HepG2 (cell line): Measurements from ENCODE around the gene CDCP2. TPM values are rescaled to one million over a fixed set of nuclear protein-coding genes. Genes with fewer than 3 reads are reported as not detected.

ENCODE experiments used
- ATAC-seq: fragments of 200-7000 bp; cut with Tn5 transposase; 3 replicates; pipeline ENCODE4 v1.9.1; 2020; ENCODE audit warnings: mild to moderate bottlenecking, moderate library complexity
- BruUV-seq: library from RNA; stranded (reverse); fragments of 400-500 nt; replicated peaks from 2 replicates; lab custom pipeline; 2021; lab: Mats Ljungman, UMichigan
- CTCF ChIA-PET: fragments of 300-600 bp; formaldehyde crosslinking; extraction: SDS; loops from one replicate; lab custom pipeline; 2021; ENCODE audit warnings: low total read pairs, inconsistent platforms, low intra/inter-chr PET ratio; lab: Yijun Ruan, JAX
- POLR2A ChIA-PET: fragments of 350-600 bp; sonication (Branson Sonifier 250); formaldehyde crosslinking; loops from one replicate; lab custom pipeline; 2020; ENCODE audit warnings: antibody characterized with exemption, inconsistent platforms; lab: Yijun Ruan, JAX
- DNase-seq: peaks from one replicate; pipeline ENCODE4 v3.0.0-alpha.2; 2015; ENCODE audit warnings: low spot score
- FAIRE-seq: peaks from 3 replicates; lab custom pipeline; 2011; peaks lifted over from hg19 to GRCh38; lab: Jason Lieb, UNC
- H2AFZ ChIP-seq: one replicate; pipeline ENCODE4 v1.6.1; 2011; ENCODE audit warnings: low read length, inconsistent platforms
- H3K27ac ChIP-seq: fragments of 300-600 bp; 3 replicates; pipeline ENCODE4 v1.8.0; 2011; ENCODE audit warnings: mixed run types, mild to moderate bottlenecking, mixed read lengths, low read length, inconsistent platforms; ENCODE audit not compliant: insufficient read depth; ENCODE audit errors: extremely low read length
- H3K27me3 ChIP-seq, 2 experiments: fragments of 200-600 bp in 1 of 2; 2 replicates in 1 of 2; 3 replicates in 1 of 2; pipeline versions ENCODE4 v1.6.0 to v1.8.0; 2011; ENCODE audit warnings: low read length in 2 of 2, mild to moderate bottlenecking in 2 of 2, moderate library complexity in 2 of 2, inconsistent platforms in 1 of 2; ENCODE audit not compliant: insufficient read depth in 2 of 2, control insufficient read depth in 1 of 2
- H3K36me3 ChIP-seq, 2 experiments: fragments of 200-600 bp in 1 of 2; replicated peaks in 1 of 2; 2 replicates in 1 of 2; 3 replicates in 1 of 2; pipeline versions ENCODE4 v1.5.1 to v1.8.0; 2011; ENCODE audit warnings: low read length in 2 of 2, inconsistent platforms in 1 of 2; ENCODE audit not compliant: insufficient read depth in 2 of 2, control insufficient read depth in 1 of 2
- H3K4me1 ChIP-seq: 2 replicates; pipeline ENCODE4 v1.5.1; 2012; ENCODE audit warnings: low read length, inconsistent platforms; ENCODE audit not compliant: insufficient read depth
- H3K4me2 ChIP-seq: 2 replicates; pipeline ENCODE4 v1.6.0; 2011; ENCODE audit warnings: low read depth, low read length, inconsistent platforms
- H3K4me3 ChIP-seq, 3 experiments: fragments of 200-600 bp in 1 of 3; sonication (generic), shearing (Covaris generic) in 1 of 3; replicated peaks in 1 of 3; 2 replicates each; pipeline ENCODE4 v1.5.1; 2011 to 2016; ENCODE audit warnings: low read length in 3 of 3, inconsistent platforms in 2 of 3, low read depth in 2 of 3, mild to moderate bottlenecking in 2 of 3, control low read depth in 1 of 3, mixed read lengths in 1 of 3; ENCODE audit not compliant: insufficient read depth in 1 of 3
- H3K79me2 ChIP-seq: one replicate; pipeline ENCODE4 v1.6.1; 2011; ENCODE audit warnings: low read length, inconsistent platforms; ENCODE audit not compliant: insufficient read depth
- H3K9ac ChIP-seq: 2 replicates; pipeline ENCODE4 v1.6.0; 2011; ENCODE audit warnings: mild to moderate bottlenecking, low read depth, low read length, inconsistent platforms; ENCODE audit not compliant: insufficient read depth
- H3K9me3 ChIP-seq: 2 replicates; pipeline ENCODE4 v1.5.1; 2012; ENCODE audit warnings: mild to moderate bottlenecking, low read length
- H4K20me1 ChIP-seq: 2 replicates; pipeline ENCODE4 v1.6.0; 2011; ENCODE audit warnings: inconsistent platforms, mild to moderate bottlenecking, low read length, moderate library complexity; ENCODE audit not compliant: insufficient read depth
- AFF4 ChIP-seq: sonication (generic); formaldehyde crosslinking; IDR thresholded peaks from 2 replicates; pipeline ENCODE4 v1.4.0; 2020; ENCODE audit warnings: missing genetic modification reagents
- CBX2 ChIP-seq, 2 experiments: fragments of 200-600 bp in 1 of 2; sonication (generic); formaldehyde crosslinking in 1 of 2; IDR thresholded peaks; 2 replicates each; pipeline versions ENCODE4 v1.7.0 to v1.8.1; 2018 to 2022; ENCODE audit warnings: low read depth in 2 of 2, low read length in 1 of 2, mild to moderate bottlenecking in 1 of 2, missing genetic modification reagents in 1 of 2
- DZIP1 ChIP-seq: sonication (generic); formaldehyde crosslinking; IDR thresholded peaks from 2 replicates; pipeline ENCODE4 v1.5.0; 2020; ENCODE audit warnings: mild to moderate bottlenecking, missing genetic modification reagents
- FOXM1 ChIP-seq: sonication (generic); formaldehyde crosslinking; IDR thresholded peaks from 2 replicates; pipeline ENCODE4 v1.5.0; 2020; ENCODE audit warnings: missing genetic modification reagents
- MYNN ChIP-seq: sonication (generic); formaldehyde crosslinking; IDR thresholded peaks from 2 replicates; pipeline ENCODE4 v1.4.0; 2020; ENCODE audit warnings: mild to moderate bottlenecking, low read depth, missing genetic modification reagents
- PAXIP1 ChIP-seq: sonication (generic); formaldehyde crosslinking; conservative IDR thresholded peaks from 2 replicates; pipeline ENCODE4 v1.4.0; 2020; ENCODE audit warnings: mild to moderate bottlenecking, missing genetic modification reagents, moderate library complexity
- PRMT3 ChIP-seq: sonication (generic); formaldehyde crosslinking; IDR thresholded peaks from 2 replicates; pipeline ENCODE4 v1.8.1; 2022; ENCODE audit warnings: low read depth, mild to moderate bottlenecking, moderate library complexity, missing genetic modification reagents, borderline replicate concordance
- WGBS: methylation state at CpG from one replicate; pipeline ENCODE4 v1.1.6; 2017; ENCODE audit warnings: low lambda C conversion rate; 5-methylcytosine and 5-hydroxymethylcytosine counted together
- in situ Hi-C: cut with HindIII; loops from 2 replicates; pipeline ENCODE4 v1.10.0; 2017; ENCODE audit warnings: low pct_unique_long_range_greater_than_20kb; ENCODE audit not compliant: extremely low pct_ligation_motif_present
- intact Hi-C: fragments of 100-400 bp; cut with micrococcal nuclease; formaldehyde crosslinking; loops from one replicate; pipeline ENCODE4 v1.10.0; 2022; ENCODE audit not compliant: unreplicated experiment
- polyA plus RNA-seq, 8 experiments: library from polyadenylated mRNA; depleted of rRNA in 3 of 8; stranded (reverse) in 7 of 8; unstranded in 1 of 8; fragments of >200 nt; fragmentation: Illumina TruSeq in 4 of 8; extraction: Trizol in 4 of 8; gene quantifications; 2 replicates each; pipeline versions ENCODE4 v1.2.1 to v1.2.3, GENCODE V29; 2011 to 2016; ENCODE audit warnings: low read depth in 4 of 8, missing spikeins in 1 of 8, mixed read lengths in 1 of 8; ENCODE audit not compliant: insufficient read depth in 1 of 8
- total RNA-seq, 5 experiments: library from RNA; depleted of rRNA; stranded (reverse); fragments of >200 nt; fragmentation: Illumina TruSeq; extraction: Trizol; gene quantifications; 2 replicates each; pipeline ENCODE4 v1.2.3, GENCODE V29; 2016; ENCODE audit warnings: low read depth in 1 of 5

CDCP2 gene
- total and polyA plus RNA-seq, 2 of the 13 experiments (the other 11 are each of a cell fraction or from before 2014, with no cell fraction given): not detected

- TF ChIP-seq PAXIP1 (CRISPR knock-in tag): no peak
- TF ChIP-seq PRMT3: no peak
- TF ChIP-seq MYNN (CRISPR knock-in tag): no peak
- no peak for TF ChIP-seq AFF4 (CRISPR knock-in tag)
- TF ChIP-seq DZIP1 (CRISPR knock-in tag): no peak
- TF ChIP-seq FOXM1 (CRISPR knock-in tag): no peak
- no peak for TF ChIP-seq CBX2 (IDR thresholded peaks at IDR 0.05; ENCODE audit: low read depth, low read length)
- no peak for TF ChIP-seq CBX2 (CRISPR knock-in tag; IDR thresholded peaks at IDR 0.05; ENCODE audit: low read depth)
- Histone ChIP-seq H3K36me3 (no peaks in the 10 kb centered on the region; a peak in 1 of 5 replicates), H2AFZ (no peak overlapping the region), H3K79me2 (no peaks in the 10 kb centered on the region), H3K27ac (no peak overlapping the region), H3K4me1 (no peaks in the 10 kb centered on the region), H3K4me2 (no peak overlapping the region), H3K27me3 (no peaks in the 10 kb centered on the region), H3K9ac (no peak overlapping the region), H3K4me3 (no peak overlapping the region), H3K9me3 (no peaks in the 10 kb centered on the region), H4K20me1 (no peaks in the 10 kb centered on the region)
- no TSS peak for BruUV-seq
- WGBS: 96% methylated on average over 5 of the region's 5 CpGs
- in situ Hi-C loops: no loop called here
- intact Hi-C loops: no loop called here
- DNase-seq (no peak), ATAC-seq (no peak), FAIRE-seq (no peak)
- ChIA-PET CTCF (interaction anchor here (1.8 kb wide), 1 partner anchor 308 kb away, joined by 10 read pairs; no protein-coding TSS in a partner anchor), POLR2A (interaction anchor here (1.0 to 1.4 kb wide), 2 partner anchors 19 to 308 kb away, joined by 4 to 5 read pairs; partner anchors contain the start of genes CYB5RL and MRPL37)
Measured at GRCh38 chr1:54180701-54181360, 28.0 kb upstream of the CDCP2 start.
